Limb (tissue), 2 donors: ENCODE data around the gene CHIC2.

Source experiments
- DNase-seq, 2 donors: peaks; one replicate each; pipeline ENCODE4 v3.0.0-alpha.2; 2016; ENCODE audit errors: extremely low spot score in 2 of 2

CHIC2 gene

GRCh38 chr4:54011201-54011600, 53.2 kb downstream of the CHIC2 start:
- no peak for DNase-seq

GRCh38 chr4:54006755-54007154, 57.6 kb downstream of the CHIC2 start:
- no peak for DNase-seq

- no peak for DNase-seq
These were observed 58.9 kb downstream of the CHIC2 start for GRCh38 chr4:54005475-54005874.

GRCh38 chr4:54004463-54004862, 59.9 kb downstream of the CHIC2 start:
- no peak for DNase-seq

GRCh38 chr4:54001668-54002365, 62.6 kb downstream of the CHIC2 start:
- no peak for DNase-seq

- no peak for DNase-seq
These were observed 66.5 kb downstream of the CHIC2 start for GRCh38 chr4:53997898-53998297.

GRCh38 chr4:53994382-53995102, 69.9 kb downstream of the CHIC2 start:
- no peak for DNase-seq

- DNase-seq = no peak
These were observed 71.6 kb downstream of the CHIC2 start for GRCh38 chr4:53992785-53993184.

GRCh38 chr4:53991821-53992220, 72.6 kb downstream of the CHIC2 start:
- DNase-seq = no peak

- DNase-seq = no peak
These were observed 73.8 kb downstream of the CHIC2 start for GRCh38 chr4:53990641-53991040.

GRCh38 chr4:53987761-53988171, 76.6 kb downstream of the CHIC2 start:
- DNase-seq = no peak

GRCh38 chr4:53986062-53986461, 78.3 kb downstream of the CHIC2 start:
- DNase-seq = no peak

GRCh38 chr4:53981567-53981966, 82.8 kb downstream of the CHIC2 start:
- no peak for DNase-seq

GRCh38 chr4:53981066-53981465, 83.3 kb downstream of the CHIC2 start:
- no peak for DNase-seq

- DNase-seq = no peak
These were observed 89.8 kb downstream of the CHIC2 start for GRCh38 chr4:53974561-53974960.

GRCh38 chr4:53967986-53968385, 96.4 kb downstream of the CHIC2 start:
- DNase-seq = no peak

- DNase-seq = no peak
These were observed 100.6 kb downstream of the CHIC2 start for GRCh38 chr4:53963781-53964180.

GRCh38 chr4:53963336-53963735, 101.1 kb downstream of the CHIC2 start:
- no peak for DNase-seq

GRCh38 chr4:53962516-53963225, 101.7 kb downstream of the CHIC2 start:
- no peak for DNase-seq

- no peak for DNase-seq
These were observed 103.1 kb downstream of the CHIC2 start for GRCh38 chr4:53961351-53961750.

- DNase-seq = no peak
These were observed 103.6 kb downstream of the CHIC2 start for GRCh38 chr4:53960843-53961242.
